Gastrocnemius medialis (tissue), 4 donors: ENCODE measurements around the gene GKN2.

Experiments
- POLR2A ChIP-seq, 2 donors: fragments of 450-650 bp; IDR thresholded peaks; one replicate each; pipeline ENCODE4 v1.6.1; 2017; ENCODE audit warnings: antibody characterized with exemption in 2 of 2, mild to moderate bottlenecking in 2 of 2, moderate library complexity in 2 of 2
- TF ChIP-seq, protein P1 (sequence below), 5 experiments: fragments of 450-650 bp in 3 of 5; fragments of 200-600 bp in 2 of 5; sonication (generic) in 2 of 5; IDR thresholded peaks in 4 of 5; conservative IDR thresholded peaks in 1 of 5; 1 replicate in 4 of 5; 2 replicates in 1 of 5; pipeline ENCODE4 v1.5.1; 2016 to 2019; ENCODE audit warnings: antibody characterized with exemption in 5 of 5, mild to moderate bottlenecking in 3 of 5, moderate library complexity in 3 of 5

DNA sequence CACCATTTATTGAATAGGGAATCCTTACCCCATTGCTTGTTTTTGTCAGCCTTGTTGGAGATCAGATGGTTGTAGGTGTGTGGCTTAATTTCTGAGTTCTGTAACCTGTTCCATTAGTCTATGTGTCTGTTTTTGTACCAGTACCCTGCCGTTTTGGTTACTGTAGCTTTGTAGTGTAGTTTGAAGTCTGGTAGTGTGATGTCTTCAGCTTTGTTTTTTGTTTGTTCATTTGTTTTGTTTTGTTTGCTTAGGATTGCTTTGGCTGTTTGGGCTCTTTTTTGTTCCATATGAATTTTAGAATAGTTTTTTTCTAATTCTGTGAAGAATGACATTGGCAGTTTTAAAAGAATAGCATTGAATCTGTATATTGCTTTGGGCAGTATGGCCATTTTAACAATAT is 12.7 kb downstream of the GKN2 start:
- TF ChIP-seq, protein P1, sequence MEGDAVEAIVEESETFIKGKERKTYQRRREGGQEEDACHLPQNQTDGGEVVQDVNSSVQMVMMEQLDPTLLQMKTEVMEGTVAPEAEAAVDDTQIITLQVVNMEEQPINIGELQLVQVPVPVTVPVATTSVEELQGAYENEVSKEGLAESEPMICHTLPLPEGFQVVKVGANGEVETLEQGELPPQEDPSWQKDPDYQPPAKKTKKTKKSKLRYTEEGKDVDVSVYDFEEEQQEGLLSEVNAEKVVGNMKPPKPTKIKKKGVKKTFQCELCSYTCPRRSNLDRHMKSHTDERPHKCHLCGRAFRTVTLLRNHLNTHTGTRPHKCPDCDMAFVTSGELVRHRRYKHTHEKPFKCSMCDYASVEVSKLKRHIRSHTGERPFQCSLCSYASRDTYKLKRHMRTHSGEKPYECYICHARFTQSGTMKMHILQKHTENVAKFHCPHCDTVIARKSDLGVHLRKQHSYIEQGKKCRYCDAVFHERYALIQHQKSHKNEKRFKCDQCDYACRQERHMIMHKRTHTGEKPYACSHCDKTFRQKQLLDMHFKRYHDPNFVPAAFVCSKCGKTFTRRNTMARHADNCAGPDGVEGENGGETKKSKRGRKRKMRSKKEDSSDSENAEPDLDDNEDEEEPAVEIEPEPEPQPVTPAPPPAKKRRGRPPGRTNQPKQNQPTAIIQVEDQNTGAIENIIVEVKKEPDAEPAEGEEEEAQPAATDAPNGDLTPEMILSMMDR (IDR thresholded peaks at IDR 0.05 in 4 of 5, conservative IDR thresholded peaks at IDR 0.05 in 1 of 5) = no peak
- no peak for TF ChIP-seq POLR2A (IDR thresholded peaks at IDR 0.05)
